SK-N-SH (cell line): ENCODE results near the gene SYT1. TPM values are rescaled to one million over a fixed set of nuclear protein-coding genes. Genes with fewer than 3 reads are reported as not detected.
A peak's percentile ranks its signal among the peaks of the same experiment; 100 is the strongest.

Source experiments
- CTCF ChIA-PET: fragments of 300-600, 350-600 bp; formaldehyde crosslinking; extraction: SDS; loops from one replicate; lab custom pipeline; 2021; lab: Yijun Ruan, JAX
- POLR2A ChIA-PET: fragments of 350-600 bp; sonication (Branson Sonifier 250); formaldehyde crosslinking; extraction: SDS; loops from one replicate; lab custom pipeline; 2020; ENCODE audit warnings: antibody characterized with exemption, inconsistent platforms; lab: Yijun Ruan, JAX
- DNase-seq: peaks from one replicate; pipeline ENCODE4 v3.0.0; 2012
- H2AFZ ChIP-seq: fragments of 200-600 bp; sonication (generic); 2 replicates; pipeline ENCODE4 v1.8.1; 2016; ENCODE audit warnings: antibody characterized with exemption, mild to moderate bottlenecking, low read depth
- H3F3A ChIP-seq: fragments of 200-600 bp; sonication (generic); replicated peaks from 2 replicates; pipeline ENCODE3; 2016; ENCODE audit warnings: antibody characterized with exemption, mild to moderate bottlenecking; ENCODE audit not compliant: insufficient read depth
- H3K27ac ChIP-seq, 2 experiments: fragments of 200-500 bp in 1 of 2; fragments of 200-600 bp in 1 of 2; sonication (Bioruptor generic) in 1 of 2; sonication (generic), shearing (Covaris generic) in 1 of 2; 2 replicates each; pipeline versions ENCODE4 v1.5.1 to v1.6.1; 2014 to 2016; ENCODE audit warnings: low read depth in 2 of 2, inconsistent platforms in 1 of 2, low read length in 1 of 2, mild to moderate bottlenecking in 1 of 2, mixed read lengths in 1 of 2
- H3K27me3 ChIP-seq: fragments of 200-600 bp; sonication (generic), shearing (Covaris generic); 2 replicates; pipeline ENCODE4 v1.6.1; 2016; ENCODE audit warnings: mixed run types; ENCODE audit not compliant: insufficient read depth
- H3K36me3 ChIP-seq, 2 experiments: fragments of 200-500 bp in 1 of 2; fragments of 200-600 bp in 1 of 2; sonication (Bioruptor generic) in 1 of 2; sonication (generic) in 1 of 2; replicated peaks in 1 of 2; 2 replicates each; pipeline versions ENCODE3 to v1.5.1; 2014 to 2016; ENCODE audit warnings: low read length in 1 of 2, mild to moderate bottlenecking in 1 of 2; ENCODE audit not compliant: insufficient read depth in 2 of 2, control insufficient read depth in 1 of 2
- H3K4me1 ChIP-seq, 2 experiments: fragments of 200-500 bp in 1 of 2; fragments of 200-600 bp in 1 of 2; sonication (Bioruptor generic) in 1 of 2; sonication (generic), shearing (Covaris generic) in 1 of 2; 2 replicates each; pipeline versions ENCODE4 v1.5.1 to v1.6.1; 2014 to 2016; ENCODE audit warnings: low read depth in 1 of 2, low read length in 1 of 2, mixed run types in 1 of 2; ENCODE audit not compliant: insufficient read depth in 2 of 2, control insufficient read depth in 1 of 2
- H3K4me2 ChIP-seq: fragments of 200-600 bp; sonication (generic), shearing (Covaris generic); 2 replicates; pipeline ENCODE4 v1.6.1; 2017; ENCODE audit warnings: mixed run types
- H3K4me3 ChIP-seq, 2 experiments: fragments of 200-500 bp in 1 of 2; fragments of 200-600 bp in 1 of 2; sonication (Bioruptor generic) in 1 of 2; sonication (generic), shearing (Covaris generic) in 1 of 2; 2 replicates each; pipeline versions ENCODE4 v1.5.1 to v1.8.1; 2014 to 2016; ENCODE audit warnings: low read depth in 2 of 2, inconsistent platforms in 1 of 2, low read length in 1 of 2, mild to moderate bottlenecking in 1 of 2, mixed read lengths in 1 of 2, moderate library complexity in 1 of 2
- H3K79me2 ChIP-seq: fragments of 200-600 bp; sonication (generic); 2 replicates; pipeline ENCODE4 v1.8.1; 2017; ENCODE audit warnings: mild to moderate bottlenecking; ENCODE audit not compliant: insufficient read depth
- H3K9ac ChIP-seq: fragments of 200-600 bp; sonication (generic); 2 replicates; pipeline ENCODE4 v1.6.1; 2017; ENCODE audit warnings: mixed run types
- H3K9me2 ChIP-seq: fragments of 200-600 bp; sonication (generic); 2 replicates; pipeline ENCODE4 v1.6.1; 2017; ENCODE audit warnings: mixed run types
- H3K9me3 ChIP-seq: fragments of 200-600 bp; sonication (generic); 2 replicates; pipeline ENCODE4 v1.6.1; 2017; ENCODE audit warnings: mixed run types, mild to moderate bottlenecking, moderate library complexity
- H4K20me1 ChIP-seq: fragments of 200-600 bp; sonication (generic); 2 replicates; pipeline ENCODE4 v1.6.1; 2017; ENCODE audit warnings: mild to moderate bottlenecking, mixed run types; ENCODE audit not compliant: insufficient read depth
- ELF1 ChIP-seq: IDR thresholded peaks from 2 replicates; pipeline ENCODE4 v1.4.0; 2012
- EZH2phosphoT487 ChIP-seq: fragments of 200-600 bp; sonication (generic); IDR thresholded peaks from 2 replicates; pipeline ENCODE4 v1.6.1; 2017; ENCODE audit warnings: low read depth, mixed run types, mild to moderate bottlenecking, antibody characterized with exemption, moderate library complexity, borderline replicate concordance
- FOSL2 ChIP-seq: IDR thresholded peaks from 2 replicates; pipeline ENCODE4 v1.4.0; 2012; ENCODE audit warnings: low read depth, mild to moderate bottlenecking, moderate library complexity, borderline replicate concordance
- FOXJ3 ChIP-seq: sonication (generic); formaldehyde crosslinking; IDR thresholded peaks from 2 replicates; pipeline ENCODE4 v1.5.1; 2020; ENCODE audit warnings: mild to moderate bottlenecking, missing genetic modification reagents
- GABPA ChIP-seq: IDR thresholded peaks from 2 replicates; pipeline ENCODE4 v1.4.0; 2012; ENCODE audit warnings: low read depth, mild to moderate bottlenecking
- JUND ChIP-seq: IDR thresholded peaks from 2 replicates; pipeline ENCODE4 v1.4.0; 2012
- POLR2AphosphoS5 ChIP-seq: IDR thresholded peaks from 2 replicates; pipeline ENCODE4 v1.6.1; 2012; ENCODE audit warnings: low read depth, low read length
- RAD21 ChIP-seq: IDR thresholded peaks from 2 replicates; pipeline ENCODE4 v1.6.1; 2012; ENCODE audit warnings: mild to moderate bottlenecking, low read length
- RFX5 ChIP-seq: IDR thresholded peaks from 2 replicates; pipeline ENCODE4 v1.6.1; 2012; ENCODE audit warnings: mild to moderate bottlenecking, improper control_type of control experiment, low read length
- TAF1 ChIP-seq: IDR thresholded peaks from 2 replicates; pipeline ENCODE4 v1.6.1; 2012; ENCODE audit warnings: low read depth, mild to moderate bottlenecking, low read length, moderate library complexity, borderline replicate concordance
- TCF12 ChIP-seq: IDR thresholded peaks from 2 replicates; pipeline ENCODE4 v1.4.0; 2012
- TEAD4 ChIP-seq: IDR thresholded peaks from 2 replicates; pipeline ENCODE4 v1.4.0; 2012; ENCODE audit warnings: mild to moderate bottlenecking, borderline replicate concordance; ENCODE audit not compliant: insufficient read depth
- YY1 ChIP-seq: IDR thresholded peaks from 2 replicates; pipeline ENCODE4 v1.4.0; 2012; ENCODE audit warnings: low read depth, mild to moderate bottlenecking
- WGBS: methylation state at CpG from one replicate; pipeline ENCODE4 v1.1.6; 2017; ENCODE audit warnings: low lambda C conversion rate; 5-methylcytosine and 5-hydroxymethylcytosine counted together
- polyA plus RNA-seq, 3 experiments: library from polyadenylated mRNA; depleted of rRNA; stranded (reverse); fragments of >200 nt; gene quantifications; 2 replicates each; pipeline ENCODE4 v1.2.3, GENCODE V29; 2012
- TF ChIP-seq, protein P1 (sequence below): IDR thresholded peaks from 2 replicates; pipeline ENCODE4; 2012
- TF ChIP-seq, protein P2 (sequence below): IDR thresholded peaks from 2 replicates; pipeline ENCODE4 v1.4.0; 2012; ENCODE audit warnings: low read depth, borderline replicate concordance

Gene SYT1
- polyA plus RNA-seq, 1 of the 3 experiments (the other 2 are of a cell fraction) = 12.7 TPM

DNA sequence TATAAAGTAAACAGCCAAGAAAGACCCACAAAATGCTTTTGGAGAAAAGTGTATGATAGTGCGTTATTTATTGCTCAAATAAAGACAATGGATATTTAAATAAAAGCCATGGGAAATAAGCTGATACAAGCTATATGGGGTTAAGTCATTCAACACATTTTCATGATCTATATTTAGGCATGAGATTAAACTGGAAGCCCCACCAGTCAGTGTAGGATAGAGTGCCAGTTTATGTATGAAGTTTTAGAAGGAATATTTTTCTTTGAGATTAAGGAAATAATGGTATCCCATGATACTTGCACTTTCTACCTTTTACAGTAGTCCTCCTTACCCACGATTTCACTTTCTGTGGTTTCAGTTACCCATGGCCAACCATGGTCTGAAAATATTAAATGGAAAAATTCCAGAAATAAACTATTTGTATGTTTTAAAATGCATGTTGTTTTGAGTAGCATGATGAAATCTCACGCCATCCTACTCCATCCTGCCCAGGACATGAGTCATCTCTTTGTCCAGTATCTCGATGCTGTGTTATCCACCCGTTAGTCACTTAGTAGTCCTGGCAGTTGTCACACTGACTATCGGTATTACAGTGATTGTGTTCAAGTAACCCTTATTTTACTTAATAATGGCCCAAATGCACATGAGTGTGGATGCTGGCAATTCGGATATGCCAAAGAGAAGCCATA lies 22.3 kb downstream of the SYT1 start (continued):
- TF ChIP-seq, protein P1, sequence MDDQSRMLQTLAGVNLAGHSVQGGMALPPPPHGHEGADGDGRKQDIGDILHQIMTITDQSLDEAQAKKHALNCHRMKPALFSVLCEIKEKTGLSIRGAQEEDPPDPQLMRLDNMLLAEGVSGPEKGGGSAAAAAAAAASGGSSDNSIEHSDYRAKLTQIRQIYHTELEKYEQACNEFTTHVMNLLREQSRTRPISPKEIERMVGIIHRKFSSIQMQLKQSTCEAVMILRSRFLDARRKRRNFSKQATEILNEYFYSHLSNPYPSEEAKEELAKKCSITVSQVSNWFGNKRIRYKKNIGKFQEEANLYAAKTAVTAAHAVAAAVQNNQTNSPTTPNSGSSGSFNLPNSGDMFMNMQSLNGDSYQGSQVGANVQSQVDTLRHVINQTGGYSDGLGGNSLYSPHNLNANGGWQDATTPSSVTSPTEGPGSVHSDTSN = peak; percentile 68
- TF ChIP-seq EZH2phosphoT487 (no peak), RFX5 (no peak)
- TF ChIP-seq, all 33 proteins: peak for 7

DNA sequence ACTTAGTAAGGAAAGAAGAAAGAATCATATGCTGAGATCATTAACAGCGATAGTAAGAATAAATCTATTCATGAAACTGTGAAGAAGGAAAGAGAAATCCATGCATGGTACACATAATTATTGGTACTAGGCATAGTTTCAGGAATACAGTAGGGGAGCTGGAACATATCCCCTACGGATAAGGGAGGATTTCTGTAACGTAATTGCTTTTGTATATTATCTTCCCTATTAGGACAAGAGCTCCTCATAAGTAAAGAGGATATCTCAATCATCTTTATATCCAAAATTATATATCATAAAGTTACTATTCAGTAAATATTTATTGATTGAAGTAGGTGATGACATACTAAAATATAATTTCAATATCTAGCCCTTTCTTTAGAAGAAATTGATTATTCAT lies 22.9 kb downstream of the SYT1 start:
- Histone ChIP-seq H3K4me3 (peak overlapping the region in 1 of 2 experiments; percentile 21; a peak in 1 of 4 replicates), H3K4me2 (peak overlapping the region; percentile 67), H3K27ac (peak overlapping the region; percentile 43 to 88; a peak in 3 of 4 replicates), H2AFZ (peak overlapping the region; percentile 57; the same call in 1 of the 2 replicates), H3K27me3 (no peaks in the 10 kb centered on the region), H3F3A (peaks cover 14% of the 10 kb centered on the region), H3K79me2 (peaks cover 31% of the 10 kb centered on the region), H3K4me1 (peaks cover 5 to 27% of the 10 kb centered on the region in 2 experiments), H3K9me2 (no peaks in the 10 kb centered on the region), H4K20me1 (no peaks in the 10 kb centered on the region), H3K36me3 (peaks cover 0 to 10% of the 10 kb centered on the region in 2 experiments), H3K9me3 (no peaks in the 10 kb centered on the region), H3K9ac (peak overlapping the region; percentile 59; the same call in 1 of the 2 replicates)
- TF ChIP-seq FOSL2 (no peak), JUND (no peak), TCF12 (no peak; the same call in 1 of the 2 replicates), RAD21 (no peak), POLR2AphosphoS5 (no peak), YY1 (no peak), ELF1 (no peak), TAF1 (no peak), GABPA (no peak), RFX5 (no peak), FOXJ3 (CRISPR knock-in tag) (no peak), TEAD4 (no peak)
- TF ChIP-seq, protein P1 = no peak
- TF ChIP-seq, protein P2, sequence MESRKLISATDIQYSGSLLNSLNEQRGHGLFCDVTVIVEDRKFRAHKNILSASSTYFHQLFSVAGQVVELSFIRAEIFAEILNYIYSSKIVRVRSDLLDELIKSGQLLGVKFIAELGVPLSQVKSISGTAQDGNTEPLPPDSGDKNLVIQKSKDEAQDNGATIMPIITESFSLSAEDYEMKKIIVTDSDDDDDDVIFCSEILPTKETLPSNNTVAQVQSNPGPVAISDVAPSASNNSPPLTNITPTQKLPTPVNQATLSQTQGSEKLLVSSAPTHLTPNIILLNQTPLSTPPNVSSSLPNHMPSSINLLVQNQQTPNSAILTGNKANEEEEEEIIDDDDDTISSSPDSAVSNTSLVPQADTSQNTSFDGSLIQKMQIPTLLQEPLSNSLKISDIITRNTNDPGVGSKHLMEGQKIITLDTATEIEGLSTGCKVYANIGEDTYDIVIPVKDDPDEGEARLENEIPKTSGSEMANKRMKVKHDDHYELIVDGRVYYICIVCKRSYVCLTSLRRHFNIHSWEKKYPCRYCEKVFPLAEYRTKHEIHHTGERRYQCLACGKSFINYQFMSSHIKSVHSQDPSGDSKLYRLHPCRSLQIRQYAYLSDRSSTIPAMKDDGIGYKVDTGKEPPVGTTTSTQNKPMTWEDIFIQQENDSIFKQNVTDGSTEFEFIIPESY = no peak
- no peak for DNase-seq
- ChIA-PET POLR2A (no interaction called here), CTCF (no interaction called here)
- 94% methylated on average over 3 of the region's 3 CpGs for WGBS
